GM06990 (cell line): ENCODE data around the gene ZNF195.
"Not testable (repeated sequence)": the region's sequence is repeated elsewhere in the genome, so short reads cannot be mapped to it uniquely, and the experiment has no call there.

Source experiments
- DNase-seq: peaks from one replicate; pipeline ENCODE4 v3.0.0-alpha.2; 2011; ENCODE audit not compliant: insufficient read length; ENCODE audit errors: extremely low read depth
- H3K27me3 ChIP-seq: replicated peaks from 2 replicates; pipeline ENCODE4 v1.6.0; 2011; ENCODE audit warnings: low read length; ENCODE audit not compliant: control insufficient read depth, insufficient read depth
- H3K36me3 ChIP-seq: 2 replicates; pipeline ENCODE4 v1.5.1; 2011; ENCODE audit warnings: low read length; ENCODE audit not compliant: control insufficient read depth, insufficient read depth
- H3K4me3 ChIP-seq: replicated peaks from 2 replicates; pipeline ENCODE4 v1.5.1; 2011; ENCODE audit warnings: low read depth, mild to moderate bottlenecking, control low read depth, low read length
- CTCF ChIP-seq: IDR thresholded peaks from 2 replicates; pipeline ENCODE4 v1.5.1; 2011; ENCODE audit warnings: low read length, control low read depth, mild to moderate bottlenecking, inconsistent platforms; ENCODE audit not compliant: insufficient read depth, poor library complexity, severe bottlenecking

ZNF195 gene

GRCh38 chr11:3342709-3343108 lies 36.2 kb downstream of the ZNF195 start:
- H3K4me3 ChIP-seq = no peak overlapping the region
- H3K36me3 ChIP-seq = no peaks in the 10 kb centered on the region
- H3K27me3 ChIP-seq = peaks cover 1% of the 10 kb centered on the region; the same call in 1 of the 2 replicates
- no peak for TF ChIP-seq CTCF
- DNase-seq = no peak

GRCh38 chr11:3341298-3341697 lies 37.6 kb downstream of the ZNF195 start:
- Histone ChIP-seq H3K27me3 (peaks cover 1% of the 10 kb centered on the region; the same call in 1 of the 2 replicates), H3K4me3 (no peak overlapping the region), H3K36me3 (no peaks in the 10 kb centered on the region)
- no peak for DNase-seq
- TF ChIP-seq CTCF = peak; percentile 78

- peaks cover 1% of the 10 kb centered on the region; the same call in 1 of the 2 replicates for H3K27me3 ChIP-seq
- TF ChIP-seq CTCF = no peak
- no peaks in the 10 kb centered on the region for H3K36me3 ChIP-seq
- H3K4me3 ChIP-seq = no peak overlapping the region
- DNase-seq = no peak
Observed at GRCh38 chr11:3340025-3340424, 38.9 kb downstream of the ZNF195 start.

GRCh38 chr11:3339340-3339624 lies 39.7 kb downstream of the ZNF195 start:
- no peak for TF ChIP-seq CTCF
- no peaks in the 10 kb centered on the region for H3K36me3 ChIP-seq
- H3K27me3 ChIP-seq = peaks cover 1% of the 10 kb centered on the region; the same call in 1 of the 2 replicates
- no peak overlapping the region for H3K4me3 ChIP-seq
- no peak for DNase-seq

- peaks cover 1% of the 10 kb centered on the region; the same call in 1 of the 2 replicates for H3K27me3 ChIP-seq
- H3K4me3 ChIP-seq = no peak overlapping the region
- no peaks in the 10 kb centered on the region for H3K36me3 ChIP-seq
- no peak for TF ChIP-seq CTCF
- DNase-seq = no peak
Observed at GRCh38 chr11:3338569-3339339, 40.2 kb downstream of the ZNF195 start.

- not testable (repeated sequence) for H3K27me3 ChIP-seq, H3K4me3 ChIP-seq, H3K36me3 ChIP-seq, DNase-seq
Observed at GRCh38 chr11:3336420-3336819, 42.5 kb downstream of the ZNF195 start.

- not testable (repeated sequence) for H3K4me3 ChIP-seq, H3K36me3 ChIP-seq, H3K27me3 ChIP-seq, DNase-seq
Observed at GRCh38 chr11:3333157-3333556, 45.8 kb downstream of the ZNF195 start.

GRCh38 chr11:3331078-3331477 lies 47.9 kb downstream of the ZNF195 start:
- not testable (repeated sequence) for DNase-seq, H3K4me3 ChIP-seq, H3K27me3 ChIP-seq, H3K36me3 ChIP-seq

GRCh38 chr11:3330064-3330463 lies 48.9 kb downstream of the ZNF195 start:
- not testable (repeated sequence) for DNase-seq, H3K27me3 ChIP-seq, H3K36me3 ChIP-seq, H3K4me3 ChIP-seq
